Measurements from ENCODE around the gene ALAS1.

- TF ChIP-seq, protein P1, sequence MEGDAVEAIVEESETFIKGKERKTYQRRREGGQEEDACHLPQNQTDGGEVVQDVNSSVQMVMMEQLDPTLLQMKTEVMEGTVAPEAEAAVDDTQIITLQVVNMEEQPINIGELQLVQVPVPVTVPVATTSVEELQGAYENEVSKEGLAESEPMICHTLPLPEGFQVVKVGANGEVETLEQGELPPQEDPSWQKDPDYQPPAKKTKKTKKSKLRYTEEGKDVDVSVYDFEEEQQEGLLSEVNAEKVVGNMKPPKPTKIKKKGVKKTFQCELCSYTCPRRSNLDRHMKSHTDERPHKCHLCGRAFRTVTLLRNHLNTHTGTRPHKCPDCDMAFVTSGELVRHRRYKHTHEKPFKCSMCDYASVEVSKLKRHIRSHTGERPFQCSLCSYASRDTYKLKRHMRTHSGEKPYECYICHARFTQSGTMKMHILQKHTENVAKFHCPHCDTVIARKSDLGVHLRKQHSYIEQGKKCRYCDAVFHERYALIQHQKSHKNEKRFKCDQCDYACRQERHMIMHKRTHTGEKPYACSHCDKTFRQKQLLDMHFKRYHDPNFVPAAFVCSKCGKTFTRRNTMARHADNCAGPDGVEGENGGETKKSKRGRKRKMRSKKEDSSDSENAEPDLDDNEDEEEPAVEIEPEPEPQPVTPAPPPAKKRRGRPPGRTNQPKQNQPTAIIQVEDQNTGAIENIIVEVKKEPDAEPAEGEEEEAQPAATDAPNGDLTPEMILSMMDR (conservative IDR thresholded peaks at IDR 0.05; ENCODE audit: low read depth, low read length), result no peak
- TF ChIP-seq EZH2 (IDR thresholded peaks at IDR 0.05; ENCODE audit: borderline replicate concordance, low read depth, low read length, poor library complexity, severe bottlenecking), result no peak
Observed at GRCh38 chr3:52196977-52197376, 983 bp upstream of the ALAS1 start.

Data from A673 (cell line).